Measurements from ENCODE around the gene POU2AF2. TPM values are rescaled to one million over a fixed set of nuclear protein-coding genes. Genes with fewer than 3 reads are reported as not detected.

Gene POU2AF2
- total and polyA plus RNA-seq, 4 donors: not detected

DNA sequence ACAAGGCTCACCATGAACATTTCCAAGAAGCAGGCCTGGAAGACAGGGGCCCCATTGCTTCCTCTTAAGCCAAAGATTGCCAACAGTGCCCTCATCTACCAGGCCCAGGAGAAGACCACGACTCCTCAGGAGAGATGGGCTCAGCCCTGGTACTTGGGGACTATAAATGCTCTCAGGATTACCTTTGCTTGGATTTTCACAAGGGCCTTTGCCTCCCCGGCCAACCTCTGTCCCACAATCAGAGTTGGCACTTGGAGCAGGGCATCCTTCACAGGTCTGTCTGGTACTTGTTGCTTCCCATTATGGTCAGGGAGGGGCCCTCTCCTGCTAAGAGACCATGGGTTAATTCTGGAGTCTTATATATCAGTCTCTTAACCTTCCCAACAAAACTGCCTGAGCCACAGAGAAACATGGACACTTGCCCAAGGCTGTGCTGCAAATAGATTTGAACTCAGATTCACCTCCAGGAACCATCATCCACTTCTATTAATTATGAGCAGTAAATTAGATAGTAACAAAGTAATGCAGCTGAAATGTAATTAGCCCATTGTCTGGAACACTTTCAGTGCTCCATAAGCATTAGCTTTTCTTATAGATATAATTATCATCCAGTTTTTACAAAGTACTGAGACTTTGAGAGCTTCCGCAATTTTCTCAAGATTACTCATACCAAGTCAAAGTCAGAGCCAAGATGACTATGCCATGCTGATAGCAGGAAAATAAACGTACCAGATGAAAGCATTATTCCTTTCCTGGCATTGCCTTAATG, 86.4 kb downstream of the POU2AF2 start:
- Histone ChIP-seq H3K9me3 (ENCODE audit: control insufficient read depth in 4 of 4, low read length in 3 of 4) (no peaks in the 10 kb centered on the region), H3K27ac (ENCODE audit: low read depth in 1 of 2, low read length in 2 of 2) (no peak overlapping the region), H3K9ac (ENCODE audit: low read depth in 1 of 2, low read length in 2 of 2) (no peak overlapping the region), H3K4me1 (ENCODE audit: control insufficient read depth in 4 of 4, insufficient read depth in 4 of 4, low read length in 3 of 4) (peaks cover 13 to 67% (median 53%) of the 10 kb centered on the region in 4 donors), H3K36me3 (ENCODE audit: control insufficient read depth in 4 of 4, insufficient read depth in 3 of 4, low read depth in 1 of 4, low read length in 3 of 4) (no peaks in the 10 kb centered on the region), H3K4me3 (ENCODE audit: low read depth in 1 of 3, low read length in 3 of 3) (no peak overlapping the region), H3K27me3 (ENCODE audit: control insufficient read depth in 4 of 4, insufficient read depth in 4 of 4, low read length in 3 of 4) (no peaks in the 10 kb centered on the region)
- WGBS: 87% methylated on average over 4 of the region's 4 CpGs
- TF ChIP-seq HNF4G (IDR thresholded peaks at IDR 0.05) (no peak), NR2F2 (IDR thresholded peaks at IDR 0.05) (no peak), FOXA2 (IDR thresholded peaks at IDR 0.05) (no peak), RAD21 (IDR thresholded peaks at IDR 0.05) (no peak), JUND (IDR thresholded peaks at IDR 0.05) (no peak)
- TF ChIP-seq, protein P1, sequence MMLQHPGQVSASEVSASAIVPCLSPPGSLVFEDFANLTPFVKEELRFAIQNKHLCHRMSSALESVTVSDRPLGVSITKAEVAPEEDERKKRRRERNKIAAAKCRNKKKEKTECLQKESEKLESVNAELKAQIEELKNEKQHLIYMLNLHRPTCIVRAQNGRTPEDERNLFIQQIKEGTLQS (IDR thresholded peaks at IDR 0.05): no peak
- DNase-seq (ENCODE audit: low spot score): no peak

DNA sequence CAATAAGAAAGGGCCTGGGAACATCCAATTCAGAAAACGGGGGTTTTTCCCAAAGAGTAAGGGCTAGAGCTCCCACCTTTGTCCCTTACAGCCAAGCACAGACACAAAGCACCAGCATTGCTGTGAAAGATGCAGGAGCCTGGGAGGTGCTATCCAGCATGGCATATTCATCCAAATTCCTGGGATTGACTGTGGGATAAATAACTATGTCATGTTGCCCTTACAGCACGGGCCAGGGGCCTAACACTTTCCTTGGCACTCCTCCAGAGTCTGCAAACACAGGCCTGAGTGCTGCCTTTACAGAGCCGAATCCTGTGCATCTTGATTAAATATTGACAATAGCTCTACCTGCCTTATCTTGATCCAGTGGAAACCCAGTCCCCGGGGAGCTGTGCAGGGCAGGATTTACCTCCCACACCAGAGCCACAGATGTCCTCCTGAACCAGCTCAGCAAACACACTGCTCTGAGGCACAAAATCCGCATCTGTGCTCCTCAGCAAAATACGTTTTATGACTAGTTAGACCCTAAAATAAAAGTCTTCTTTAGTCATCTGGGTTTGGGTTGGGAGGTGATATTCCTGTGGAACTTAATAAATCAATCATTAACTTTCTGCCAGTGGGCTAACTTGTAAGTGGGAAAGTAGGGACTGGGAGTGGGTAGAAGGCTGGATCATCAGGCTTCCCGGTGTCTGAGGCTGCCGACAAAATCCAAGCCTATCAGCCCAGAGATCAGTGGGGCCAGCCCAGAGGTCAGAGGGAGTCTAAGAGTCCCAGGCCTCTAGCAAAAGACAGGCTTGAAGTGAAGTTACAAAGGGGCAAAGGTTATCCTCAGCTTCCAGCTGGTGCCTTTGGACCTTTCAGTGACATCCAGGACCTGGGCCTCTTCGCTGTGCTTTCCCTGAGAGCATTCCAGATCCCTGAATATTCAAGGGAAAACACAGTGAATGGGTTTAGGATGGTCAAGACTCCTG, 89.3 kb downstream of the POU2AF2 start:
- H3K27ac ChIP-seq (ENCODE audit: low read depth in 1 of 2, low read length in 2 of 2): peak overlapping the region; percentile 46 to 58
- TF ChIP-seq, protein P2, sequence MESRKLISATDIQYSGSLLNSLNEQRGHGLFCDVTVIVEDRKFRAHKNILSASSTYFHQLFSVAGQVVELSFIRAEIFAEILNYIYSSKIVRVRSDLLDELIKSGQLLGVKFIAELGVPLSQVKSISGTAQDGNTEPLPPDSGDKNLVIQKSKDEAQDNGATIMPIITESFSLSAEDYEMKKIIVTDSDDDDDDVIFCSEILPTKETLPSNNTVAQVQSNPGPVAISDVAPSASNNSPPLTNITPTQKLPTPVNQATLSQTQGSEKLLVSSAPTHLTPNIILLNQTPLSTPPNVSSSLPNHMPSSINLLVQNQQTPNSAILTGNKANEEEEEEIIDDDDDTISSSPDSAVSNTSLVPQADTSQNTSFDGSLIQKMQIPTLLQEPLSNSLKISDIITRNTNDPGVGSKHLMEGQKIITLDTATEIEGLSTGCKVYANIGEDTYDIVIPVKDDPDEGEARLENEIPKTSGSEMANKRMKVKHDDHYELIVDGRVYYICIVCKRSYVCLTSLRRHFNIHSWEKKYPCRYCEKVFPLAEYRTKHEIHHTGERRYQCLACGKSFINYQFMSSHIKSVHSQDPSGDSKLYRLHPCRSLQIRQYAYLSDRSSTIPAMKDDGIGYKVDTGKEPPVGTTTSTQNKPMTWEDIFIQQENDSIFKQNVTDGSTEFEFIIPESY (IDR thresholded peaks at IDR 0.05): peak; percentile 76
- TF ChIP-seq EGR1 (IDR thresholded peaks at IDR 0.05; ENCODE audit: low read depth in 2 of 2) (peak in 1 of 2 donors; percentile 70), NR2F2 (IDR thresholded peaks at IDR 0.05) (peak; percentile 64), GABPA (IDR thresholded peaks at IDR 0.05 in 1 of 2, conservative IDR thresholded peaks at IDR 0.05 in 1 of 2) (peak in 1 of 2 donors; percentile 48), SP1 (IDR thresholded peaks at IDR 0.05) (peak; percentile 94), FOXA1 (IDR thresholded peaks at IDR 0.05) (peak; percentile 95), RXRA (IDR thresholded peaks at IDR 0.05) (peak; percentile 64 to 90), TAF1 (conservative IDR thresholded peaks at IDR 0.05) (peak; percentile 34), HNF4G (IDR thresholded peaks at IDR 0.05) (peak; percentile 52), YY1 (IDR thresholded peaks at IDR 0.05) (peak; percentile 80), FOXA2 (IDR thresholded peaks at IDR 0.05) (peak; percentile 95), JUND (IDR thresholded peaks at IDR 0.05) (peak; percentile 31 to 62), HNF4A (conservative IDR thresholded peaks at IDR 0.05) (peak; percentile 56 to 83), RAD21 (IDR thresholded peaks at IDR 0.05) (peak; percentile 56 to 63)
- TF ChIP-seq, protein P3, sequence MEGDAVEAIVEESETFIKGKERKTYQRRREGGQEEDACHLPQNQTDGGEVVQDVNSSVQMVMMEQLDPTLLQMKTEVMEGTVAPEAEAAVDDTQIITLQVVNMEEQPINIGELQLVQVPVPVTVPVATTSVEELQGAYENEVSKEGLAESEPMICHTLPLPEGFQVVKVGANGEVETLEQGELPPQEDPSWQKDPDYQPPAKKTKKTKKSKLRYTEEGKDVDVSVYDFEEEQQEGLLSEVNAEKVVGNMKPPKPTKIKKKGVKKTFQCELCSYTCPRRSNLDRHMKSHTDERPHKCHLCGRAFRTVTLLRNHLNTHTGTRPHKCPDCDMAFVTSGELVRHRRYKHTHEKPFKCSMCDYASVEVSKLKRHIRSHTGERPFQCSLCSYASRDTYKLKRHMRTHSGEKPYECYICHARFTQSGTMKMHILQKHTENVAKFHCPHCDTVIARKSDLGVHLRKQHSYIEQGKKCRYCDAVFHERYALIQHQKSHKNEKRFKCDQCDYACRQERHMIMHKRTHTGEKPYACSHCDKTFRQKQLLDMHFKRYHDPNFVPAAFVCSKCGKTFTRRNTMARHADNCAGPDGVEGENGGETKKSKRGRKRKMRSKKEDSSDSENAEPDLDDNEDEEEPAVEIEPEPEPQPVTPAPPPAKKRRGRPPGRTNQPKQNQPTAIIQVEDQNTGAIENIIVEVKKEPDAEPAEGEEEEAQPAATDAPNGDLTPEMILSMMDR (IDR thresholded peaks at IDR 0.05; ENCODE audit: low read depth, low read length, missing input control): no peak
- TF ChIP-seq, protein P4, sequence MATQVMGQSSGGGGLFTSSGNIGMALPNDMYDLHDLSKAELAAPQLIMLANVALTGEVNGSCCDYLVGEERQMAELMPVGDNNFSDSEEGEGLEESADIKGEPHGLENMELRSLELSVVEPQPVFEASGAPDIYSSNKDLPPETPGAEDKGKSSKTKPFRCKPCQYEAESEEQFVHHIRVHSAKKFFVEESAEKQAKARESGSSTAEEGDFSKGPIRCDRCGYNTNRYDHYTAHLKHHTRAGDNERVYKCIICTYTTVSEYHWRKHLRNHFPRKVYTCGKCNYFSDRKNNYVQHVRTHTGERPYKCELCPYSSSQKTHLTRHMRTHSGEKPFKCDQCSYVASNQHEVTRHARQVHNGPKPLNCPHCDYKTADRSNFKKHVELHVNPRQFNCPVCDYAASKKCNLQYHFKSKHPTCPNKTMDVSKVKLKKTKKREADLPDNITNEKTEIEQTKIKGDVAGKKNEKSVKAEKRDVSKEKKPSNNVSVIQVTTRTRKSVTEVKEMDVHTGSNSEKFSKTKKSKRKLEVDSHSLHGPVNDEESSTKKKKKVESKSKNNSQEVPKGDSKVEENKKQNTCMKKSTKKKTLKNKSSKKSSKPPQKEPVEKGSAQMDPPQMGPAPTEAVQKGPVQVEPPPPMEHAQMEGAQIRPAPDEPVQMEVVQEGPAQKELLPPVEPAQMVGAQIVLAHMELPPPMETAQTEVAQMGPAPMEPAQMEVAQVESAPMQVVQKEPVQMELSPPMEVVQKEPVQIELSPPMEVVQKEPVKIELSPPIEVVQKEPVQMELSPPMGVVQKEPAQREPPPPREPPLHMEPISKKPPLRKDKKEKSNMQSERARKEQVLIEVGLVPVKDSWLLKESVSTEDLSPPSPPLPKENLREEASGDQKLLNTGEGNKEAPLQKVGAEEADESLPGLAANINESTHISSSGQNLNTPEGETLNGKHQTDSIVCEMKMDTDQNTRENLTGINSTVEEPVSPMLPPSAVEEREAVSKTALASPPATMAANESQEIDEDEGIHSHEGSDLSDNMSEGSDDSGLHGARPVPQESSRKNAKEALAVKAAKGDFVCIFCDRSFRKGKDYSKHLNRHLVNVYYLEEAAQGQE (IDR thresholded peaks at IDR 0.05): peak; percentile 53
- TF ChIP-seq, protein P1 (IDR thresholded peaks at IDR 0.05): no peak
- TF ChIP-seq, protein P5, sequence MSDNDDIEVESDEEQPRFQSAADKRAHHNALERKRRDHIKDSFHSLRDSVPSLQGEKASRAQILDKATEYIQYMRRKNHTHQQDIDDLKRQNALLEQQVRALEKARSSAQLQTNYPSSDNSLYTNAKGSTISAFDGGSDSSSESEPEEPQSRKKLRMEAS (IDR thresholded peaks at IDR 0.05): peak; percentile 97
- peaks cover 14 to 59% (median 47%) of the 10 kb centered on the region in 4 donors for H3K4me1 ChIP-seq (ENCODE audit: control insufficient read depth in 4 of 4, insufficient read depth in 4 of 4, low read length in 3 of 4)
- peak; percentile 50 for DNase-seq (ENCODE audit: low spot score)
- WGBS: 29% methylated on average over 9 of the region's 9 CpGs
- H3K27me3 ChIP-seq (ENCODE audit: control insufficient read depth in 4 of 4, insufficient read depth in 4 of 4, low read length in 3 of 4): no peaks in the 10 kb centered on the region
- no peaks in the 10 kb centered on the region for H3K9me3 ChIP-seq (ENCODE audit: control insufficient read depth in 4 of 4, low read length in 3 of 4)
- no peaks in the 10 kb centered on the region for H3K36me3 ChIP-seq (ENCODE audit: control insufficient read depth in 4 of 4, insufficient read depth in 3 of 4, low read depth in 1 of 4, low read length in 3 of 4)
- no peak overlapping the region for H3K9ac ChIP-seq (ENCODE audit: low read depth in 1 of 2, low read length in 2 of 2)
- H3K4me3 ChIP-seq (ENCODE audit: low read depth in 1 of 3, low read length in 3 of 3): no peak overlapping the region
